PC-9 (cell line): ENCODE measurements around the gene PCSK5. TPM values are rescaled to one million over a fixed set of nuclear protein-coding genes. Genes with fewer than 3 reads are reported as not detected.
"Not testable (repeated sequence)": the region's sequence is repeated elsewhere in the genome, so short reads cannot be mapped to it uniquely, and the experiment has no call there.

ENCODE experiments used
- BruUV-seq: library from RNA; stranded (reverse); fragments of 400-500 nt; replicated peaks from 2 replicates; lab custom pipeline; 2021; lab: Mats Ljungman, UMichigan
- CTCF ChIA-PET: fragments of 300-600 bp; sonication (Branson Sonifier 250); formaldehyde crosslinking; loops from one replicate; lab custom pipeline; 2022; ENCODE audit warnings: antibody characterized with exemption; lab: Charles Lee
- POLR2A ChIA-PET: fragments of 300-600 bp; sonication (Branson Sonifier 250); formaldehyde crosslinking; loops from one replicate; lab custom pipeline; 2022; ENCODE audit warnings: antibody characterized with exemption; ENCODE audit not compliant: unreplicated experiment; lab: Charles Lee
- DNase-seq, 2 experiments: peaks; one replicate each; pipeline versions ENCODE4 v3.0.0 to v3.0.0-alpha.2; 2015 to 2022; ENCODE audit warnings: mixed read lengths in 1 of 2
- H2AFZ ChIP-seq: fragments of 200-600 bp; sonication (generic); 2 replicates; pipeline ENCODE4 v1.8.1; 2017; ENCODE audit warnings: antibody characterized with exemption
- H3F3A ChIP-seq: fragments of 200-600 bp; sonication (generic); 2 replicates; pipeline ENCODE4 v1.8.1; 2017; ENCODE audit warnings: antibody characterized with exemption, mild to moderate bottlenecking, low read depth; ENCODE audit not compliant: insufficient read depth
- H3K27ac ChIP-seq: fragments of 200-600 bp; sonication (generic); 2 replicates; pipeline ENCODE4 v1.6.1; 2016; ENCODE audit warnings: mixed run types
- H3K27me3 ChIP-seq: fragments of 200-600 bp; sonication (generic); 2 replicates; pipeline ENCODE4 v1.6.1; 2016; ENCODE audit warnings: low read depth, mixed run types; ENCODE audit not compliant: insufficient read depth
- H3K36me3 ChIP-seq: fragments of 200-600 bp; sonication (generic); 2 replicates; pipeline ENCODE4 v1.6.1; 2016; ENCODE audit warnings: low read depth, mixed run types
- H3K4me1 ChIP-seq: fragments of 200-600 bp; sonication (generic); replicated peaks from 2 replicates; pipeline ENCODE4 v1.6.1; 2016; ENCODE audit warnings: mixed run types; ENCODE audit not compliant: insufficient read depth
- H3K4me2 ChIP-seq: fragments of 200-600 bp; sonication (generic); 2 replicates; pipeline ENCODE4 v1.6.1; 2017; ENCODE audit warnings: mixed run types
- H3K4me3 ChIP-seq: fragments of 200-600 bp; sonication (generic); 2 replicates; pipeline ENCODE4 v1.6.1; 2016; ENCODE audit warnings: mixed run types
- H3K79me2 ChIP-seq: fragments of 200-600 bp; sonication (generic); 2 replicates; pipeline ENCODE4 v1.6.1; 2017; ENCODE audit warnings: low read depth, mixed run types
- H3K9me2 ChIP-seq: fragments of 200-600 bp; sonication (generic); 2 replicates; pipeline ENCODE4 v1.8.1; 2017; ENCODE audit warnings: mild to moderate bottlenecking; ENCODE audit not compliant: insufficient read depth
- H3K9me3 ChIP-seq: fragments of 200-600 bp; sonication (generic); 2 replicates; pipeline ENCODE4 v1.8.1; 2016; ENCODE audit warnings: low read depth; ENCODE audit not compliant: insufficient read depth
- H4K20me1 ChIP-seq: fragments of 200-600 bp; sonication (generic); 2 replicates; pipeline ENCODE4 v1.8.1; 2017; ENCODE audit not compliant: insufficient read depth
- EZH2 ChIP-seq: fragments of 200-600 bp; sonication (generic); IDR thresholded peaks from 2 replicates; pipeline ENCODE4 v1.8.0; 2017; ENCODE audit warnings: antibody characterized with exemption, low read depth
- intact Hi-C: fragments of 100-400 bp; cut with micrococcal nuclease; formaldehyde crosslinking; loops from one replicate; pipeline ENCODE4 v1.10.0; 2022; ENCODE audit not compliant: unreplicated experiment
- total RNA-seq: library from RNA; stranded (reverse); gene quantifications from 2 replicates; pipeline ENCODE4 v1.2.3, GENCODE V29; 2021
- TF ChIP-seq, protein P1 (sequence below): fragments of 200-600 bp; sonication (generic); conservative IDR thresholded peaks from 2 replicates; pipeline ENCODE4 v1.6.1; 2017; ENCODE audit warnings: mixed run types, antibody characterized with exemption, mild to moderate bottlenecking, moderate library complexity

PCSK5 gene
- total RNA-seq, 1 experiment from 2014 or later = 8.2 TPM

DNA sequence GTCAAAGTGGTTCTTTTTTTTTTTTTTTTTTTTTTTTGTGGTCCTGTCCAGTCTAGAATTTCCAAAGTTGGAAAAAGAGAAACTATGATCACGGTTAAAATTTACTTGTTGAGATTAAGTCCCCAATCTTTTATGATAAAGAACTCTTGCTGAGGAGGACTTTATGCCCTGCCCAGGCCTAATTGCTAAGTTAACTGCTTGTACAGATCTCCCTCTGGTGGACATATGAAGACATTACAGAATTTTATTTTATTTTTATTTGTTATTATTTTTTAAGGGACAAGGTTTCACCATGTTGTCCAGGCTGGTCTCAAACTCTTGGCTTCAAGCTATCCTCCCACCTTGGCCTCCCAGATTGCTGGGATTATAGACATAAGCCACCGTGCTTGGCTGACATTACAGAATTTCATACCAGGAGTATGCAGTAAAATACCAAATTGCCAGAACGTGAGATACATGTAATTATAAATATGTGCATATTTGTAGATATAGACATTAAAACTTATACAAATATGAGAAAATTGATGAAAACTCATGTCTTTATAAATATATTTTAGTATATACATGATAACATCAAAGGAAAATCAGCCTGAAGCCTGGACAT lies 412.6 kb downstream of the PCSK5 start:
- no peak for DNase-seq
- no peak overlapping the region for H3K4me3 ChIP-seq
- CTCF ChIA-PET = interaction anchor here (0.6 to 0.7 kb wide), 5 partner anchors 9 to 1118 kb away, joined by 3 to 14 read pairs (median 3); no protein-coding TSS in a partner anchor
- no peaks in the 10 kb centered on the region for H3K27me3 ChIP-seq
- no peak overlapping the region for H3K4me2 ChIP-seq
- no peaks in the 10 kb centered on the region for H3K79me2 ChIP-seq
- TF ChIP-seq, protein P1, sequence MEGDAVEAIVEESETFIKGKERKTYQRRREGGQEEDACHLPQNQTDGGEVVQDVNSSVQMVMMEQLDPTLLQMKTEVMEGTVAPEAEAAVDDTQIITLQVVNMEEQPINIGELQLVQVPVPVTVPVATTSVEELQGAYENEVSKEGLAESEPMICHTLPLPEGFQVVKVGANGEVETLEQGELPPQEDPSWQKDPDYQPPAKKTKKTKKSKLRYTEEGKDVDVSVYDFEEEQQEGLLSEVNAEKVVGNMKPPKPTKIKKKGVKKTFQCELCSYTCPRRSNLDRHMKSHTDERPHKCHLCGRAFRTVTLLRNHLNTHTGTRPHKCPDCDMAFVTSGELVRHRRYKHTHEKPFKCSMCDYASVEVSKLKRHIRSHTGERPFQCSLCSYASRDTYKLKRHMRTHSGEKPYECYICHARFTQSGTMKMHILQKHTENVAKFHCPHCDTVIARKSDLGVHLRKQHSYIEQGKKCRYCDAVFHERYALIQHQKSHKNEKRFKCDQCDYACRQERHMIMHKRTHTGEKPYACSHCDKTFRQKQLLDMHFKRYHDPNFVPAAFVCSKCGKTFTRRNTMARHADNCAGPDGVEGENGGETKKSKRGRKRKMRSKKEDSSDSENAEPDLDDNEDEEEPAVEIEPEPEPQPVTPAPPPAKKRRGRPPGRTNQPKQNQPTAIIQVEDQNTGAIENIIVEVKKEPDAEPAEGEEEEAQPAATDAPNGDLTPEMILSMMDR = peak; percentile 84
- TF ChIP-seq EZH2 = no peak
- no peaks in the 10 kb centered on the region for H4K20me1 ChIP-seq
- no peaks in the 10 kb centered on the region for H3K9me2 ChIP-seq
- H3K36me3 ChIP-seq = no peaks in the 10 kb centered on the region
- H3K4me1 ChIP-seq = no peaks in the 10 kb centered on the region
- no peak overlapping the region for H2AFZ ChIP-seq
- intact Hi-C loops = loop anchor here (2.0 to 10.0 kb wide), 4 partner anchors 92 to 1102 kb away; partner anchors contain the start of gene RFK
- no peaks in the 10 kb centered on the region for H3K9me3 ChIP-seq
- H3K27ac ChIP-seq = no peak overlapping the region
- BruUV-seq = no TSS peak
- no peaks in the 10 kb centered on the region for H3F3A ChIP-seq
- POLR2A ChIA-PET = interaction anchor here (0.7 kb wide), 1 partner anchor 23 kb away, joined by 3 read pairs; no protein-coding TSS in a partner anchor

DNA sequence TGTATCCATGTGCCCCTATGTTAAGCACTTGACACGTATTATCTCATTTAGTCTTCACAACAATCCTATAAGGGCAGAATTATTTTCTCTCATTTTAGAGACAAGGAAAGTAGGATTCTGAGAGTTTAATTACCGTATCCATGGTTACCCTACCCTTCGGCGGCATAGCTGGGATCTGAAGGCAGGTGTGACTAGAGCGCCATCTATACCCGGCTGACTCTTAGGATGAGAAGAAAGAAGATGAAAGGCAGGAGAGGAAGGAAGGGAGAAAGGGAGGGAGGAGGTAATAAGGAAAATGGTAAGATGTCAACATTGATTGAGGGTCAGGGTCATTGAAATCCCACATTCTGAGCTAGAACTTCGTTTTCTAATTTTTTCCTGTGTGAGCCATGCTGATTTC lies 416.6 kb downstream of the PCSK5 start:
- peaks cover 18% of the 10 kb centered on the region for H3F3A ChIP-seq
- H2AFZ ChIP-seq, H3K36me3 ChIP-seq, H3K4me3 ChIP-seq, H3K9me3 ChIP-seq, H3K4me2 ChIP-seq, BruUV-seq, H3K27me3 ChIP-seq, H3K27ac ChIP-seq, H3K79me2 ChIP-seq, H4K20me1 ChIP-seq, DNase-seq, CTCF ChIA-PET, H3K9me2 ChIP-seq, POLR2A ChIA-PET: not testable (repeated sequence)
- intact Hi-C loops = loop anchor here (10.0 kb wide), 1 partner anchor 122 kb away; no protein-coding TSS in a partner anchor
- peaks cover 16% of the 10 kb centered on the region for H3K4me1 ChIP-seq

DNA sequence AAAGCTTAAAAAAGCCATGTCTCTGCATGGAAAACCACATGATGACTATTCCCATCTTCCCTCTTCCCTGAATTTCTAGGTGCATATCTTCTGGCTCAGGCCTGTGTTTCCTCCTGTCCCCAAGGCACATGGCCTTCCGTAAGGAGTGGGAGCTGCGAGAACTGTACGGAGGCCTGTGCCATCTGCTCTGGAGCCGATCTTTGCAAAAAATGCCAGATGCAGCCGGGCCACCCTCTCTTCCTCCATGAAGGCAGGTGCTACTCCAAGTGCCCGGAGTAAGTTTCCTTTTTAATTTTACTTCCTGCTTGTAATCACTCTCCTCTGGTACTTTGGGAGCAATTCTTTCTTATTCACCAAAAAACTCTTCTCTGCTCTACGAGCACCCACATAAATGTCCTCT lies 420.1 kb downstream of the PCSK5 start:
- BruUV-seq = no TSS peak
- TF ChIP-seq EZH2 = no peak
- TF ChIP-seq, protein P1 = no peak
- Histone ChIP-seq H3K9me2 (no peaks in the 10 kb centered on the region), H3K79me2 (no peaks in the 10 kb centered on the region), H3K4me2 (no peak overlapping the region; the same call in 1 of the 2 replicates), H3K27me3 (no peaks in the 10 kb centered on the region), H2AFZ (no peak overlapping the region), H3K4me3 (no peak overlapping the region), H3F3A (peaks cover 28% of the 10 kb centered on the region), H3K36me3 (no peaks in the 10 kb centered on the region), H3K4me1 (peaks cover 39% of the 10 kb centered on the region), H3K27ac (peak overlapping the region; percentile 78), H3K9me3 (no peaks in the 10 kb centered on the region), H4K20me1 (no peaks in the 10 kb centered on the region)
- CTCF ChIA-PET = no interaction called here
- intact Hi-C loops = loop anchor here (5.0 to 10.0 kb wide), 4 partner anchors 57 to 1226 kb away; partner anchors contain the start of genes NMRK1 and OSTF1
- no peak for DNase-seq
- POLR2A ChIA-PET = no interaction called here
